ENCODE data around the gene ARL8B.

GRCh38 chr3:5116538-5116937 lies 5.6 kb upstream of the ARL8B start:
- TF ChIP-seq POLR2A (IDR thresholded peaks at IDR 0.05) = no peak
- no peak for TF ChIP-seq CTCF (IDR thresholded peaks at IDR 0.05)
